GM21423 (cell line): Measurements from ENCODE around the gene C19orf53.

ENCODE experiments used
- ATAC-seq: cut with Tn5 transposase; IDR thresholded peaks from one replicate; pipeline ENCODE4 v1.9.1; 2021; ENCODE audit warnings: mild to moderate bottlenecking, moderate library complexity; ENCODE audit not compliant: unreplicated experiment

The C19orf53 gene

DNA sequence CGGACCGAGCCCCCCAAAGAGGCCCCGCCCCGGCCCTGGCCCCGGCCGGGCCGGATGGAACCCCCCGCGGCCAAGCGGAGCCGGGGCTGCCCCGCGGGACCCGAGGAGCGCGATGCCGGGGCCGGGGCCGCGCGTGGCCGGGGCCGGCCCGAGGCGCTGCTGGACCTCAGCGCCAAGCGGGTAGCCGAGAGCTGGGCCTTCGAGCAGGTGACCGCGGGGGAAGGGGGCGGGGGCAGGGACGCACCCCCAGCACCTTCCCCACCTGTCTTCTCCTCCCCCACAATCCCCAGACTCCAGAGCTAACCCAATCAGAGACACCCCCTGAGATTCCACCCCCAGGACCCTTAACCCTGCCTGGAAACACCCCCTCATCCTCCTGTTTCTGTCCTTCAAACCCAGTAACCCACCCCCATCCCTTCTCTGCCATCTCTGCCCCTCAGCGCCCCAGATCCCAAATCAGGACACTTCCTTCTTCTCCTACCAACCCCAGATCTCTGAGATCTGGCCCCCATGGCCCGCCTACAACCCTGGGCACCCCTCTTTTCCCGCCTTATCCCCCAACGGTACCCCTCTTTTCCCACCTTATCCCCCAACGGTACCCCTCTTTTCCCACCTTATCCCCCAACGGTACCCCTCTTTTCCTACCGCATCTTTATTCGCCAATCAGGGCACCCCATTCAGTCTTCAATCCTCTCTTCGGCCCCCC, 21.5 kb downstream of the C19orf53 start:
- peak; percentile 39 for ATAC-seq

DNA sequence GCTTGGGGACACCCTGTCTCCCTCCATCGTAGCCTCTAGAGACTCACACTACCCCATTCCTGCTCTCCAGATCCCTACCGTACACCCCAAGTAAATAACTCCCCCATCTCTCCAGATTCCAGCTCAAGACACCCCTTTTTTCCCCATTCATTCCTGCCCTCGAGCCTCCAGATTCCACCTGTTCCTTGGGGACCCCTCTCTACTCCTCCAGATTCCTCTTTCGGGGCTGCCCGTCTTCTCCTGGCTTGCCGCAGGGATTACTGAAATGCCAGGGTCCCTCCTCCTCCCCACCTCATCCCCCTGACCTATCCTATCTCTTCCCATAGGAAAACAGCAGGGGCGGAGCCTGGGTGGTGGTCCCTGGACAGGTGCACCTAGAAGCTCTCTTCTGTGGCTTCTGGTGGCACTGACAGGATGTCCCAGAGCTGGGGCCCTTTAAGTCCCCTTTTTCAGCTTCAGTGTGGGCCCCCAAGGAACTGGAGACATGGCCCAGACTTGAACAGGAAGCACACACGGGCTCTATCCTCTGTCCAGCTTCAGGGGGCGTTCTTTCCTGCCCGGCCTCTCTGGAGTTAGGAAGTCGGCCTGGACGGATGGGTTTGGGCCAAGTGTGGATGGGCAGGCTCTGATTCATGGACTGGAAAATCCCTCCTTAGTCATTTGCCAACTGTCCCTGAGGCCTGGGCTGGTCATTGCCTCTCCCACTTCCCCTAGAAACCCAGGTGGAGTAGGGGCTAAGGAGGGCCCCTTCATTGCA, 22.2 kb downstream of the C19orf53 start:
- ATAC-seq, result no peak

DNA sequence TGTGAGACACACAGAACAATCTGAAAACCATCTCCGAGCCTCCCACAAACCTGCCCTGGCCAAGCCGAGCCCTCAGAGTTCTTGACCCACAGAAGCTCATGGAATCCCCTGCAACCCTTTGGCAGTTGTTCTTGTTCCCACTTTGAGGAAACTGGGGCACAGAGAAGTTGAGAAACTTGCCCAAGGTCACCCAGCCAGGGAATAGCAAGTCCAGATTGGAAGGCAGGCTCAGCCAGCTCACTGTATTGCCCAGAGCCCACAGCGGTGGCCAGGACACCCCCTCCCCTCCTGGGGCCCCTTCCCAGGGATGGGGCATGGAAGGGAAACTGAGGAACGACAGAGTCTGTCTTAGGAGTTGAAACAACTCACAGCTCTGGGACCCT, 22.8 kb downstream of the C19orf53 start:
- no peak for ATAC-seq

DNA sequence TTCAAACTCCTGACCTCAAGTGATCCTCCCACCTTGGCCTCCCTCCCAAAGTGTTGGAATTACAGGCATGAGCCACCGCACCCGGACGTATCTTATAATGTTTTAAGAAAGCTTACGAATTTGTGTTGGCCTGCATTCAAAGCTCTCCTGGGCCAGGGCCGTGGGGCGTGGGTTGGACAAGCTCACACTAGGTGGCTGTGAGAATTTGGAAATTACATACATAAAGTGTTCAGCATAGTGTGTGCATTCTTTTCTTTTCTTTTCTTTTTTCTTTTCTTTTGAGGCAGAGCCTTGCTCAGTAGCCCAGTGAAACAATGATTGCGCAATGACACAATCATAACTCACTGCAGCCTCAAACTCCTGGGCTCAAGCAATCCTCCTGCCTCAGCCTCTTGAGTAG, 23.6 kb downstream of the C19orf53 start:
- ATAC-seq, result no peak

DNA sequence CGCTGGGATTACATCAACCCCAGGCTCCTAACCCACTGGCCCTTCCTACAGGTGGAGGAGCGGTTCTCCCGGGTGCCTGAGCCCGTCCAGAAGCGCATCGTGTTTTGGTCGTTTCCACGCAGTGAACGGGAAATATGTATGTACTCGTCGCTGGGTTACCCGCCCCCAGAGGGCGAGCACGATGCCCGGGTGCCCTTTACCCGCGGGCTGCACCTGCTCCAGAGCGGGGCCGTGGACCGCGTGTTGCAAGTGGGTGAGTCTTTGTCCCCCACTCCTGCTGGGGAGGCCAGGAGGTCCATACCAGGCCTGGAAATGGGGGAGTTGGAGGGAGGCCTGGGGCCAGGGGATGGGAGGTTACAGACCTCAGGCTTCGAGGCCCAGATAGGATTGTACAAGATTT, 25.4 kb downstream of the C19orf53 start:
- no peak for ATAC-seq

DNA sequence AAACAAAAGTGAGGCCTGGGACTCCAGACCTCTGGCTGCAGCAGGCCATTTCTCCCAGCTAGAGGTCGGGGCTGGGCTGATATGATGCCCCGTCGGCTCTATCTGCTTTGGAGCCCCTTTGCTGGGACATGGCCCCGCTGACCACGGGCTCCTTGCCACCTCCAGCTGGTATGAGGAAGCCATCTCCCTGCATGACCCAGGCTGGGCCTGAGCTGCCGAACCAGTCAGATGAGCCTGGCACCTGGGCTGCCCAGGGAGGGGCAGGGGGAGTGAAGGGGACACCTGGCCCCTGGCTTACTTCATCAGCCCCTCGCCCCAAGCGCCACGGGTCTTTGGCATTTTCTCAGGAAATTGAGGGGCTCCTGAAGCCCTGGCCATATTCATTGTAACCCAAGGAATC, 28.8 kb downstream of the C19orf53 start:
- ATAC-seq, result no peak

DNA sequence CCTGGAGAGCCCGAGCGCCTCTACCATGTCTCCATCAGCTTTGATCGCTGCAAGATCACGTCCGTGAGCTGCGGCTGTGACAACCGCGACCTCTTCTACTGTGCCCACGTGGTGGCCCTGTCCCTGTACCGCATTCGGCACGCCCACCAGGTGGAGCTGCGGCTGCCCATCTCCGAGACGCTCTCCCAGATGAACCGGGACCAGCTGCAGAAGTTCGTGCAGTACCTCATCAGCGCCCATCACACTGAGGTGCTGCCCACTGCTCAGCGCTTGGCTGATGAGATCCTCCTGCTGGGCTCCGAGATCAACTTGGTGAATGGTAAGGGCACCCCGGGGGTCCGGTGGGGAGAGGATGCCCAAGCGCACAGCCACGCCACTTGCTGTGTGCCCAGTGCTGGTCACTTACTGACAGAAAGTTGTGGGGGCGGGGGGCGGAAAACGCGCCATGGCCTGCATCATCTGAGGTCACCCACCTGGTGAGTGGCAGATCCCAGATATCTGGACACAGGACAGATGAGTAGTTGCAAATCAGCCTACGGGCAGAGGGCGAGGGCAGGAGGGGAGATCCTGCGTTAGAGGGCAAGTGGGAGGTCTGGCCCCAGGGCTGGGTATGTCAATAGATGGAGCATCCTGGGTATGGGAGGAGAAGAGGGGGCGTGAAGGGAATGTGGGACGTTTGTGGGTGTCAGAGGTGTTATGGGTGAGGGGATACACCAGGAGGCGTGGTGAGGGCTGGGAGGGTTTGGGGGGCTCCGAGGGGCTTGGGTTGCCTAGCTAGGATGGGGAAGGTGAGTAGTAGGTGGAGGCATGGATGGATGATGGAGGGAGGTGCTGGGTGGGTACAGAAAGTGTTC, 30.8 kb downstream of the C19orf53 start:
- no peak for ATAC-seq

DNA sequence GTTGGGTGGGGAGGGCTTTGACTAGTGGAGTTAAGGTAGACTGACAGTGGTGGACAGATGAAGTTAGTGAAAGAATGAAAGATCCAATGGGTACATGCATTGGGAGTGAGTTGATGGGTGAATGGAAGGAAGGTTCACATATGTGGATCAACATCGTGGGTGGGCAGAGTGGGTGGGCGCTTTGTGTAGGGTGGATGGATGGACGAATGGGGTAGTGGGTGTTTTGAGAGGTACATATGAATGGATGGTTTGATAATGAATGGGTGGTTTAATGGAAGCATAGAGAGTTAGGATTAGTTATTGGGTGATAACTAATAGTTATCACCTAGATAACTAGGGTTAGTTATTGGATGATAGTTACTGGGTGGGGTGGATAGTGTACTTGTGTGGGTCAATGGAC, 32.5 kb downstream of the C19orf53 start:
- ATAC-seq, result no peak

DNA sequence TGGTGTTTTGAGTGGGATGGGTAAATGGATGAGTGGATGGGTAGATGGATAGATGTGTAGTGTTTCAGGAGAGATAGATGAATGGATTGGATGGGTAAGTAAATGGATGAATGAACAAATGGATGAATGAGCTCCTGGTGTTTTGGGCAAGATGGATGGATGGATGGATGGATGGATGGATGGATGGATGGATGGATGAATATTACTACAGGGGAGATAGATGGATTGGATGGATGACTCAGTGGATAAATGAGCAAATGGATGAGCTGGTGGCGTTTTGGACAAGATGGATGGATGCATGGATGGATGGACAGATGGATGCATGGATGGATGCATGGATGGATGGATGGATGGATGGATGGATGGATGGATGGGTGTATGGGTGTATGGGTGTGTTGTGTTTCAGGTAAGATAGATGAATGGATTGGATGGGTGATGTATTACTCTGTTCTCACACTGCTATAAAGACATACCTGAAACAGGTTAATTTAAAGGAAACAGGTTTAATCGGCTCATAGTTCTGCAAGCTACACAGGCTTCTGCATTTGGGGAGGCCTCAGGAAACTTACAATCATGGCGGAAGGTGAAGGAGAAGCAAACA, 33.3 kb downstream of the C19orf53 start:
- ATAC-seq, result no peak

DNA sequence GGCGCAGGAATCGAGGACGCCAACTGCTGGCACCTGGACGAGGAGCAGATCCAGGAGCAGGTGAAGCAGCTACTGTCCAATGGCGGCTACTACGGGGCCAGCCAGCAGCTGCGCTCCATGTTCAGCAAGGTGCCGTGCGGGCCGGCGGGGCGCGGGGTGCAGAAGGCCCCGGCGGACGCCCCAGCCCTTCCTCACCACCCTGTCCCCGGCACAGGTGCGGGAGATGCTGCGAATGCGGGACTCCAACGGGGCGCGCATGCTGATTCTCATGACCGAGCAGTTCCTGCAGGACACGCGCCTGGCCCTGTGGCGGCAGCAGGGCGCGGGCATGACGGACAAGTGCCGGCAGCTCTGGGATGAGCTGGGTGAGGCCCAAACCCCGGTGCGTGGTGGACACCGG, 34.6 kb downstream of the C19orf53 start:
- ATAC-seq, result no peak

DNA sequence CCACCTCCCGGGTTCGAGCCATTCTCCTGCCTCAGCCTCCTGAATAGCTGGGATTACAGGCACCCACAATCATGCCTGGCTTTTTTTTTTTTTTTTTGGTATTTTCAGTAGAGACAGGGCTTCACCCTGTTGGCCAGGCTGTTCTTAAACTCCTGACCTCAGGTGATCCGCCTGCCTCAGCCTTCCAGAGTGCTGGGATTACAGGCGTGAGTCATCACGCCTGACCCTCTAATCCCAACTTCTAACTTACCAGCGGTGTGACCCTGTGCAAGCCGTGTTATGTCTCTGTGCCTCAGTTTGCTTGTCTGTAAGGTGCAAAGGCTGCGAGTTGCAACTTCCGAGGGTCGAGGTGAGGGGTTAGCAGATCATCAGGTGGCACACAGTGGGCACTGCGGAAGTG, 38.3 kb downstream of the C19orf53 start:
- ATAC-seq, result no peak

DNA sequence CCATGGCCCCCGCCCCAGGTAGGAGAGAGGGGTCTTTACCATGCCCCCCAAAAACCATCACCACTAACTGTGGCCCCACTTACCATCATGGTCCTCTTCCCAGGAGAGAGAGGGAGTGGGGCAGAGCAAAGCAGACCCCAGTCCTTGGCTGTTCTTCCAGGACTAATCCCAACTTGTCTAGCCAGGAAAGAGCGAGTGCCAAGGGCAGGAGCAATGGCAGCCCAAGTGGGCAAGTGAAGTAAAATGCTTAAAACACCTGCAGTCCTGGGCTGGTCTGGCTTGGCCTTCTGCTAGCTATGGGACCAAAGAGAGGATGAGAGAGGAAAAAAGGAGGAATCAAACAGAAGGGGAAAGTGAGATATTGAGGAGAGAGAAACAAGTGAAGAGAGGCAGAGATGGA, 38.9 kb downstream of the C19orf53 start:
- no peak for ATAC-seq

DNA sequence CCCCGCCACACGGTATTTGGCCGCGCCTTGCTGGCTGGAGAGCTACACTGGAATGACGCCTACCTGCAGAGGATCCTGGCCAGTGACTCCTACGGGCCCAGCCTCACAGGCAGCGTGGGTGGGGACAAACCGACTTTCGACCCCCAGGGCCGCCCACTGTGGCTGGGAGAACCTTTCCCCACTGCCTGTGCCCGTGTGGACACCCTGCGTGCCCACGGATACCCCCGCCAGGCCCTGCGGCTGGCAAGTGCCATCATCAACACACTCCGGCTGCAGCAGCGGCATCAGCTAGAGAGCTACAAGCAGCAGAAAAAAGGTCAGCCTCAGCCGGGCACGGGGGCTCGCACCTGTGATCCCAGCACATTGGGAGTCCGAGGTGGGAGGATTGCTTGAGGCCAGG, 40.3 kb downstream of the C19orf53 start:
- no peak for ATAC-seq

DNA sequence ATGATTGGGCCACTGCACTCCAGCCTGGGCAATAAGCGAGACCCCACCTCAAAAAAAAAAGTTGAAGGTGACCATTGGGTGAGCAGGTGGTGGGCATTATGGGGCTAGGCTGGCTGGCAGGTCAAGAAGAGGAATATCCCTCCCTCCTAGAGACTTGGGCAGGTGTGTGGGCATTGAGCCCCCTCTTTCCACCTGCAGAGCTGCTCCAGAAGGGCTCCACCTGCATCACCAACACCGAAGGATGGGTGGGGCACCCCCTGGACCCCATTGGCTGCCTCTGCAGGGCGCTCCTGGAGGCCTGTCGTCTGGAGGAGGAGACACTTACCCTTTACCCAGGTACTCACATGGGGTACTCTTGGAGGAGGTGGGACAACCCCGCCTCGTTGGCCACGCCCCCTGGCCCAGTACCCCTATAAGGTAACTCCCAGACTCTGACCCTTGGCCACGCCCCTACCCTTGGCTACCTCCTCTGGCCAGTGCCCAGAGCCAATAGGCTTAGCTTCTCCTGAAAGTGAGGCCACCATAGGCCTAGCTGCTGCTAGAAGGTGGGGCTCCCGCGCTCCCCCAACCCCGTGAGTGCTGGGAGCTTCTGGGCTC, 42.9 kb downstream of the C19orf53 start:
- no peak for ATAC-seq

DNA sequence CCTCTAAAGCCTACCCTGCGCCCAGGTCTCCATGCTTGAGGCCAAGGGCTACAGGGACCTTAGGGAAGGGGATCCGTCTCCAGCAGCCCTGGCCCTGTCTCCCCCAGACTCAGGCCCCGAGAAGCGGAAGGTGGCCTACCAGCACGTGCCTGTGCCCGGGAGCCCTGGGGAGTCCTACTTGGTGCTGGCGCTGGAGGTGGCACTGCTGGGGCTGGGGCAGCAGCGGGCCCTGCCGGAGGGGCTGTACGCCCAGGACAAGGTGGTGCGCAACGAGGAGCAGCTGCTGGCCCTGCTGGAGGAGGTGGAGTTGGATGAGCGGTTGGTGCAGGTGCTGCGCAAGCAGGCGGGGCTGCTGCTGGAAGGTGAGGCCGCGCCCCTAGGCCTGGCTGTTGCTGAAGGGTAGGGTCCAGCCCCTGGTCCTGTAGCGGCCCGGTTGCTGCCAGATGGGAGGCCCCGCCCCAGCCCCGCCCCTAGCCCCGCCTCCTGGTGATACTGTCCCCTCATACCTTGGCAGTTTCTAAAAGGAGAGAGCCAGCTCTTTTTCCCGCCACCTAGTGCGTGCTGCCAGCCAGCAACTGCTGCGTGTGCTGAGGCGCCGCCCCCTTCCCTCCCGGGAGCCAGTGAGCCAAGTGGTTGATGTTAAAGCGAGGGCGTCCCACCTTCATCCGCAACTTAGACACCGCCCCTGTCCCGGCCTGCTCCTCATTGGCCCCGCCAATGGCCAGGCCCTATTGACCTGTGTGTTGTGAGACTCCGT, 43.5 kb downstream of the C19orf53 start:
- no peak for ATAC-seq

DNA sequence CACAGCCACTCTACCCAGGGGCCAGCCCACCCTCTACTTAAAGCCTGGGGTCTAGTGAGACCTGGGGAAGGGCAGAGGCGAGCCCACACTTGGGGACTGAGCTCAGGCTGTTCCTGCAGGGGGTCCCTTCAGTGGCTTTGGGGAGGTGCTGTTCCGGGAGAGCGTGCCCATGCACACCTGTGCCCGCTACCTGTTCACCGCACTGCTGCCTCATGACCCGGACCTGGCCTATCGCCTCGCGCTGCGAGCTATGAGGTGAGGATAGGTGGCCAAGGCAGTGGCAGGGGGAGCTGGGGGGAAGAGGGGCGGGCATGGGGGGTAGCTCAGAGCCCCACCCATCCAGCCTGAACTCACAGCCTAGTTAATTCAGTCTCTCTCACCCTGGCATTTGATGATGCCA, 45.0 kb downstream of the C19orf53 start:
- no peak for ATAC-seq

DNA sequence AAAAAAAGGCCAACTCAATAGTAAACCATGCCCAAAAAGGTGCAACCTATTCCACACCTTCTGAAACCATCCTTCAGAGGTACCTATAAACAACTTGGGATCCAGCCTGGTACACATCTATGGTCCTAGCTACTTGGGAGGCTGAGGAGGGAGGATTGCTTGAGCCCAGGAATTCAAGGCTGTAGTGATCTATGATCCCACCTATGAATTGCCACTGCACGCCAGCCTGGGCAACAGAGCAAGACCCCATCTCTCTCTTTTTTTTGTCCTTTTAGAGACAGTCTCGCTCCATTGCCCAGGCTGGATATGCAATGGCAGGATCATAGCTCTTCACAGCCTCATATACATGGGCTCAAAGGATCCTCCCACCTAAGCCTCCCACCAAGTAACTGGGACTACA, 47.0 kb downstream of the C19orf53 start:
- ATAC-seq, result no peak

DNA sequence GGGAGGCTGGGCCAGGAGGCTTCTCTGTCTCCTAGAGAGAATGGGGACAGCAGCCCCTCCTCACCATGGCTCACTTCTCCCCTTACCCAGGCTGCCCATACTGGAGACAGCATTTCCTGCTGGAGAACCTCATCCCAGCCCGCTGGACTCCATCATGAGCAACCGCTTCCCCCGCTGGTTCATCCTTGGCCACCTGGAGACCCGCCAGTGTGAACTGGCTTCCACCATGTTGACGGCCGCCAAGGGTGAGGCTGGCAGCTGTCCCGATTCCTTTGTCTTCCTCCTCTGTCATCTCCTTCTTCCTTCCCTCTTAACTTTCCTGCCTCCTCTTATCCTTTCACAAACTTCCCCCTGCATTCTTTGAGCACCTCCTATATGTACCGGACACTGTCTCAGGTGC, 49.0 kb downstream of the C19orf53 start:
- no peak for ATAC-seq

DNA sequence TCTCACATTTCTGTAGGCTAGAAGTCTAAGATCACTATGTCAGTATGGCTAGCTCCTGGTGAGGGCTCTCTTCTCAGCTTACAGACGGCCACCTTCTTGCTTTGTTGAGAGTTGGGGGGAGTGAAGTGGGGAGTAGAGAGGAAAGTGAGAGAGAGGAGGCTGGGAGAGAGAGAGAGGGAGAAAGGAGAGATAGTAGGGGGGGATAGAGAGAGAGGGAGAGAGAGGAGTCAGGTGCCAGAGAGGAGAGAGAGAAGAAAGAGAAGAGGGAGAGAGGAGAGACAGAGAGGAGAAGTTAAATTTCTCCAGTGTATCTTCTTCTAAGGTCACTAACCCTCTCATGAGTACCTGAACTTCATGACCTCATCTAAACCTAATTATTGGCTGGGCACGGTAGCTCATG, 49.6 kb downstream of the C19orf53 start:
- ATAC-seq, result no peak

DNA sequence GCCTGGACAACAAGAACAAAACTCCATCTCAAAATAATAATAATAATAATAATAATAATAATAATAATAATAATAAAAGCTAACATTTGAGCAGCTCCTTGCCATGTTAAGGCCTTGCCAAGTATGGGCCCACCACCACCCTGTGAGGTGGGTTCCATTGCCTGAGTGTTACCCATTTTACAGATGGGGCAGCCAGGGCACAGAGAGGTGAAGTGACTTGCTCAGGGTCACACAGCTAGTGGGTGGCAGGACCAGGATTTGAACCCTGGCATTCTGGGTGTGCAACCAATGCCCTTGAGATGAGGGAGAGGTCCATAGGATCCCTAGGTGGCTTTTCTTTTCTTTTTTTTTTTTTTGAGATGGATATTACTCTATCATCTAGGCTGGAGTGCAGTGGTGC, 50.4 kb downstream of the C19orf53 start:
- no peak for ATAC-seq
